SKM-1 (cell line): ENCODE data around the gene ZSCAN18.
"Not testable (repeated sequence)": the region's sequence is repeated elsewhere in the genome, so short reads cannot be mapped to it uniquely, and the experiment has no call there.

Experiments used
- DNase-seq: peaks from one replicate; lab custom pipeline; 2025; ENCODE audit not compliant: unreplicated experiment; lab: John Stamatoyannopoulos, UW

Gene ZSCAN18

DNA sequence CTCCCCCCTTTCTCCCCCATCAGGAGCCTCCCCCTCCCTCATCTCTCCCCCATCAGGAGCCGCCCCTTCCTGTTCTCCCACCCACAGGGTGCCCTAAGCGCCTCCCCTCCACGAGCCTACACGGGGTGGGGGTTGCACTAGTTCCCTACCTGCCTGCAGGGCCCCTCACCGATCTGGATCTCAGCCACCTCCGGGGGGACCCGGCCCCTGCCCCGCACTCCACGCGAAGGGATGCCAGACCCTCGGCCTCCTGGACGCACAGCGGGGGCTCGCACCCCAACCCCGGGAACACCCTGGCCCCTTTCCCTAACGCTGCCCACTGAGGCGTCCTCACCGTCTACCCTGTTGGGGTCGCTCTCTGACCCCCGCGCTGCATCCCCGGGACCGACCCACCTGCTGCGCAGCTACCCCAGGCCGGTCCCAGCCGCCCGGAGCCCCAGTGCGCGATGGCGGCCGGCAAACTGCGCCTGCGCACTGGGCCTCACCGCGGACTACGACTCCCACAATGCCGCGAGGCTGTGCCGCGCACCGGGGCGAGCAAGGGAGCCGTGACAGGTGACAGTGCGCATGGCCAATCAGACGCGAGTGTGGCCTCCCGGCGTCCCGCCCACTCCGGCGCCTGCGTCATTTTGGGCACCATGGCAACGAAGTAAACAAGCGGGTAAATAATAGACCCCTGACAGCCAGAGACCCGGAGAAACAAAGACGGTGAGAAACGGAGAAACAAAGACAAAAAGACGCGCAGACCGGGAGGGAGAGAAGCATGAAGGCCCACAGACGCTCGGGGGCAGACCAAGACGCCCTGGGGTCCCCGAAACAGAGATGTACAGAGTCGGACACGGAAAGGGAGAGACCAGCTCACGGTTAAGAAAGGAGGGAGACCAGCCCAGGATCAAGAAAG, at the start of gene ZSCAN18:
TSS of gene ZSCAN18 (minus strand) at position 451 of the 901 bp plus-strand sequence. CDS start 7,964 bp downstream, outside the sequence.
- DNase-seq, result no peak

DNA sequence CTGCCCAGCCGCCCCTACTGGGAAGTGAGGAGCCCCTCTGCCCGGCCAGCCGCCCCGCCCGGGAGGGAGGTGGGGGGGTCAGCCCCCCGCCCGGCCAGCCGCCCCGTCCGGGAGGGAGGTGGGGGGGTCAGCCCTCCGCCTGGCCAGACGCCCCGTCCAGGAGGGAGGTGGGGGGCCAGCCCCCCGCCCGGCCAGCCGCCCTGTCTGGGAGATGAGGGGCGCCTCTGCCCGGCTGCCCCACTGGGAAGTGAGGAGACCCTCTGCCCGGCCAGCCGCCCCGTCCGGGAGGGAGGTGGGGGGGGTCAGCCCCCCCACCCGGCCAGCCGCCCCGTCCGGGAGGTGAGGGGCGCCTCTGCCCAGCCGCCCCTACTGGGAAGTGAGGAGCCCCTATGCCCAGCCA, 49.4 kb upstream of the ZSCAN18 start:
- DNase-seq, result not testable (repeated sequence)

DNA sequence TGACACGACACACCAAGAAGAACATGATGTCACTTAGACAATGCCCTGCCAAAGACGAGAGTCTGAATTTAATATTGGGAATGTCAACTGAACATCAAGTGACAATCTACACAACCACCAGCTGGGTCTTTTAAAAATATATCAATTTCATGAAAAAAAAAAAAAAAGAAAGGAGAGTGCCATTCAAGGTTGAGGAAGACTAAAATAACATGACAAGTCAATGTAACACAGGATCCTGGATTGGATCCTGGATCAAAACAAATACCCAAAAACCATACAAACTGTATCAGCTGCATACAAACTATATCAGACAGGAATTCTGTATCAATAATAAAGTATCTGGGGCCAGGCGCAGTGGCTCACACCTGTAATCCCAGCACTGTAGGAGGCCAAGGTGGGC, 47.8 kb upstream of the ZSCAN18 start:
- no peak for DNase-seq

GRCh38 chr19:58134244-58134643, 36.2 kb upstream of the ZSCAN18 start:
- DNase-seq, result no peak

DNA sequence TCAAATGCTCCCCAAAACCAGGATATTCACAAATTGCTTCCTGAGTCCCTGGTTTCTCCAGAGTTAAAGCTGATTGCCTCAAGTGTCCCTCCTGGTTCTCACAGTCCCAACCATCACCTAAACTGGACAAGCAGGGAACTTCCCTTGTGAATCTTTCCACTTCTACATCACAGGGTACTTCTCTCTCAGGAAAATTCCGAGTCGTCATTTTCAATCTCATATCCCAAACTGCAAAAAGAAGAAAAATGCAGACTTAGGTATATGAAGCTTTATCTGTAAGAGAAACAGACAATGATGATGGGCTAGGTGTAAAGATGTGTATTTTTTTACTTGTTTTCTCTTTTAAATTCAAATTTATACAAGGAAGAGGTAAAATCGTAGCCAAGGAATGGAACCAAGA, 31.3 kb upstream of the ZSCAN18 start:
- DNase-seq, result no peak

GRCh38 chr19:58128041-58128685, 30.1 kb upstream of the ZSCAN18 start:
- DNase-seq, result no peak

DNA sequence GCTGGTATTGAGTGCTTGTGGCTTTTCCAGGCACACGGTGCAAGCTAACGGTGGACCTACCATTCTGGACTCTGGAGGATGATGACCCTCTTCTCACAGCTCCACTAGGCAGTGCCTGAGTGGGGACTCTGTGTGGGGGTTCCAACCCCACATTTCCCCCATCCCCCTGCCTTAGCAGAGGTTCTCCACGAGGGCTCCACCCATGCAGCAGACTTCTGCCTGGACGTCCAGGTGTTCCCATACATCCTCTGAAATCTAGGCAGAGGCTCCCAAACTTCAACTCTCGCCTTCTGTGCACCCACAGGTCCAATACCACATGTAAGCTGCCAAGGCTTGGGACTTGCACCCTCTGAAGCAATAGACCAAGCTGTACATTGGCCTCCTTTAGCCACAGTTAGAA, 25.3 kb upstream of the ZSCAN18 start:
- DNase-seq, result no peak

- no peak for DNase-seq
These were observed 21.1 kb upstream of the ZSCAN18 start for GRCh38 chr19:58118979-58119733.

DNA sequence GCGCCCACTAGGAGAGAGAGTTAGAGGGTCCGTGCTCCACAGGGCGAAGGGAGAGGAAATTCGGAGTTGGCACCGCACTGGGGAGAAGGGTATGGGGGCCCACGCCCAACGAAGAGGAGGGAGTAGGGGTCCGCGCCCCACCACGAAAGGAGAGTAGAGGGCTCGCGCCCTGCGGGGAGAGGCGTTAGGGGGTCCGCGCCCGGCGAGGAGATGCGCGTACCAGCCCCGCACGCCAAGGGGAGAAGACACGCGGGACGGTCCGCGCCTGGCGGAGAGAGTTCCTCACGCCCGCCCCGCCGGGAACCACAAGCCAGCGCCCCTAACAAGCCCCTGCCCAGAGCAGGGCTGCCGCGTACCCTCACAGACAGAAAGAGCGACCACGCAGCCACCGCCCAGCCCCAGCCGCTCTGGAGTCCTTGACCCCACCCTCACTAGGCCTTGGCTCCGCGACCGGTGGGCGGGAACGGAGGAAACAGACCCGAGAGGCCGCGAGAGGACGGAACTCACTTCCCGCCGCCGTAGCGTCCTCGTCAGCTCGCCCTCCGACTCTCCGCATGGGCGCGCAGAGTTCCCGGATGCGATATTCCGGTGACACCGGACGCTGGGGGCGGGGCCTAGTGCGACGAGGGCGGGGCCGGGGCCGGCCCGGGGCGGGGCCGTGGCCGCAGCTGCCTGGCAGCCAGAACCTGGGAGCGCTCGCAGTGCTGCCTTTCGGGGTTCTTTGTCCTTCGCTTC, 20.0 kb upstream of the ZSCAN18 start:
- DNase-seq, result no peak

DNA sequence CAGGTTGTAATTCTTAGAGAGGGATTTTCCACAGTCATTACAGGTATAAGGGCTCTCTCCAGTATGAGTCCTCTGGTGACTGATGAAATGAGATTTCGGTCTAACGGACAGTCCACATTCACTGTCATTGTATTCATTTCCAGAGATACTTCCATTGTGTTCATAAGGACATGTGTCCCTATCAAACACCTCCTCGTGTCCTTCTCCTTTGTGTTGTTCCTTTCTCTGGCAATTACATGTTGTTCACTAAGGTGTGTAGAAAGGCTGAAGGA, 10.5 kb upstream of the ZSCAN18 start:
- DNase-seq, result no peak

- DNase-seq, result no peak
These were observed 9.9 kb upstream of the ZSCAN18 start for GRCh38 chr19:58107778-58108545.

GRCh38 chr19:58098682-58098998, 609 bp upstream of the ZSCAN18 start:
- DNase-seq, result no peak

DNA sequence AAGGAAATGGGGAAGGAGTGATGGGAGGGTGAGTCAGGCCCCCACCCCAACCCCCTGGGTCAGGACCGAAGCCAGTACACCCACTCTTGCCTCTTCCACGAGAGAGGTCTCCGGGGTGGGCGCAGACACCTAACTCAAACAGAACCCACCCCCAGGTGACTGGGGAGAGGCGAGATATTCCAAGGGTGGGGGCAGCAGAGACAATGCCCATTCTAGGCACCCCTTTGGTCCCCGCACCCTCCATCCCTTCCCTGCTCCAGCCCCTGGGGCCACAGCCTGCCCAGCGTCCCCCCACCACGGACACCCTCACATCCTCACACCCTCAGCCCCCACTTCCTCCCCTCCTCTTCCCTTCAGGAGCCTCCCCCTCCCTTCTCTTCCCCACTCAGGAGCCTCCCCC, 682 bp downstream of the ZSCAN18 start:
- no peak for DNase-seq

DNA sequence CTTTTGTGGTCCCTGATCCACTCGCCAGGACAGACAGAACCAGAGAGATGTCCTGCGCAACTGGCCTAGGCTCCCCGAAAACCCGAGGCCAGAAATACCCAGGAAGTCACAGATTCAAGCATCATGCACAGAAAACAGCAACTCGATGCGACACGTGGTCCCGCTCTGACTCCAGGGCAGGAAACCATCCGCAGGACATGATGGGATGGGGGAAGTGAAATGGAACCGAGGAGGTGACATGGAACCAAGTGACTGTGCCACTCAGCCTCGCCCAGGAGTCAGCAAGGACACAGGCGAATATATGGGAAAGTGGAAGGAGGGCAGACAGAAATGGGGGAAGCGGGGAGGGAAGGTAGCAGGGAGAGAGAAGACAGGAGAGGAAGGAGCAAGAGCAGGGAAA, 1.1 kb downstream of the ZSCAN18 start:
- DNase-seq, result no peak

DNA sequence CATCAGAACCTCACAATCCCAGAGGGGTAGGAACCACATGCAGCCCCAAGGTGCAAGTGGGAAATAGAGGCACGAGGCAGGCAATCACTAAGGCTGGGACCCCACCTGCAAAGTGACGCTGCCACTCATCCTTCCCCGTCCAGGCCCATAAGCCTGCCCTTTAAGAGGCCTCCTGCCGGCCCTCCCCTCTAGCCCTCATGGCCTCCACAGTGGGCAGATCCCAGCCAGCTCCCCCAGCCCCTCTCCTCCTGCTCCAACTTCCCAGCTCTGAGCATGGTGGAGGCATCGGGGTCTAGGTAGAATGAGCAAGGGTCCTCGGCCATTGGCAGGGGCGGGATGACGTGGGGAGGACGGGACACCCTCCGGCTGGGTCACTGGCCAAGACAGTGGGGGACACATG, 2.7 kb downstream of the ZSCAN18 start:
- no peak for DNase-seq

- no peak for DNase-seq
These were observed 5.0 kb downstream of the ZSCAN18 start for GRCh38 chr19:58093071-58093470.

- DNase-seq, result no peak
These were observed 6.6 kb downstream of the ZSCAN18 start for GRCh38 chr19:58091251-58091995.

- no peak for DNase-seq
These were observed 8.2 kb downstream of the ZSCAN18 start for GRCh38 chr19:58089846-58090245.

DNA sequence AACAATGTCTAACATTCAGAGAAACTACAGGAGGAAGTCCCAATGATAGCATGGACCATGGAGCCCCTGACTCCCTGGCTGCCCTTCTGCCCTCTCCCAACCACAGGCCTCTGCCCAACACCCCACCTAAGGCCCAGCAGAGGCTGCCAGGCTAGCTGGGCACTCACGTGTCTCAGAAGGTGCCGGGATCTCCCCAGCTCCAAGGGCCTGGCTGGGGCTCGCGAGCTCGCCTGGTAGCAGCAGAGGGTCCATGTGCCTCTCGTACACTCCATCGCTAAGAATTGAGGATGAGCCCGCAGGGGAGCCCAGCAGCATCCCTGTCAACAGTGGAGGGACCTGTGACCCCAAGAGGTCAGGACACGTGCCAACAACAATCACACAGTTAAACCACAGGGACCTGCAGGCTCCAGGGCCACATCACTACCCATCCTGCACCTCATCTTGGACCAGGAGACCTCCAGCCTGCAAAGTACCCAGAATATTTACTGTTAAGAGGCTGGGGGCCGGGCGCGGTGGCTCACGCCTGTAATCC, 9.4 kb downstream of the ZSCAN18 start:
- DNase-seq, result no peak
